ENCODE data around the gene NLN.

The NLN gene

GRCh38 chr5:65742565-65743231 is 20.7 kb downstream of the NLN start:
- Histone ChIP-seq H3K27me3 (ENCODE audit: insufficient read depth, poor library complexity, severe bottlenecking) (no peaks in the 10 kb centered on the region), H3K27ac (replicated peaks) (no peak overlapping the region), H3K4me3 (replicated peaks; ENCODE audit: insufficient read depth, low read length) (no peak overlapping the region)
- TF ChIP-seq POLR2AphosphoS5 (IDR thresholded peaks at IDR 0.05; ENCODE audit: low read depth), result no peak
- TF ChIP-seq CTCF (IDR thresholded peaks at IDR 0.05; ENCODE audit: insufficient read depth, low read length), result peak; percentile 12
- no peak for TF ChIP-seq GABPA (IDR thresholded peaks at IDR 0.05; ENCODE audit: low read depth)
- TF ChIP-seq REST (IDR thresholded peaks at IDR 0.05; ENCODE audit: insufficient replicate concordance, low read depth), result no peak
- no peak for TF ChIP-seq SPI1 (IDR thresholded peaks at IDR 0.05; ENCODE audit: borderline replicate concordance, low read depth)
- no peak for DNase-seq (ENCODE audit: low read depth in 1 of 2, low spot score in 1 of 2)

- no peak overlapping the region for H3K27ac ChIP-seq (replicated peaks)
- TF ChIP-seq CTCF (IDR thresholded peaks at IDR 0.05; ENCODE audit: insufficient read depth, low read length) (no peak), GABPA (IDR thresholded peaks at IDR 0.05; ENCODE audit: low read depth) (no peak), SPI1 (IDR thresholded peaks at IDR 0.05; ENCODE audit: borderline replicate concordance, low read depth) (no peak), REST (IDR thresholded peaks at IDR 0.05; ENCODE audit: insufficient replicate concordance, low read depth) (no peak), POLR2AphosphoS5 (IDR thresholded peaks at IDR 0.05; ENCODE audit: low read depth) (no peak)
- no peak overlapping the region for H3K4me3 ChIP-seq (replicated peaks; ENCODE audit: insufficient read depth, low read length)
- no peak for DNase-seq (ENCODE audit: low read depth in 1 of 2, low spot score in 1 of 2)
- H3K27me3 ChIP-seq (ENCODE audit: insufficient read depth, poor library complexity, severe bottlenecking), result no peaks in the 10 kb centered on the region
Measured at GRCh38 chr5:65749221-65749844, 27.3 kb downstream of the NLN start.

GRCh38 chr5:65749956-65750355 is 28.0 kb downstream of the NLN start:
- Histone ChIP-seq H3K4me3 (replicated peaks; ENCODE audit: insufficient read depth, low read length) (no peak overlapping the region), H3K27ac (replicated peaks) (no peak overlapping the region), H3K27me3 (ENCODE audit: insufficient read depth, poor library complexity, severe bottlenecking) (no peaks in the 10 kb centered on the region)
- TF ChIP-seq GABPA (IDR thresholded peaks at IDR 0.05; ENCODE audit: low read depth) (no peak), SPI1 (IDR thresholded peaks at IDR 0.05; ENCODE audit: borderline replicate concordance, low read depth) (no peak), CTCF (IDR thresholded peaks at IDR 0.05; ENCODE audit: insufficient read depth, low read length) (no peak), REST (IDR thresholded peaks at IDR 0.05; ENCODE audit: insufficient replicate concordance, low read depth) (no peak), POLR2AphosphoS5 (IDR thresholded peaks at IDR 0.05; ENCODE audit: low read depth) (no peak)
- no peak for DNase-seq (ENCODE audit: low read depth in 1 of 2, low spot score in 1 of 2)

All from HL-60 (cell line).